WTC11 (cell line): Measurements from ENCODE around the gene HTR5A. TPM values are rescaled to one million over a fixed set of nuclear protein-coding genes. Genes with fewer than 3 reads are reported as not detected.
A peak's percentile ranks its signal among the peaks of the same experiment; 100 is the strongest.

Source experiments
- ATAC-seq: fragments of 200-7000 bp; cut with Tn5 transposase; 2 replicates; pipeline ENCODE4 v1.10.0; 2021; ENCODE audit warnings: mild to moderate bottlenecking, moderate library complexity
- CTCF ChIA-PET: fragments of 300-600 bp; sonication (Branson Sonifier 250); formaldehyde crosslinking; loops from one replicate; lab custom pipeline; 2021; ENCODE audit warnings: antibody characterized with exemption; lab: Charles Lee
- POLR2A ChIA-PET: fragments of 350-600 bp; sonication (Branson Sonifier 250); formaldehyde crosslinking; loops from one replicate; lab custom pipeline; 2021; ENCODE audit warnings: antibody characterized with exemption; lab: Charles Lee
- DNase-seq: peaks from one replicate; pipeline ENCODE4 v3.0.0; 2021; ENCODE audit warnings: low spot score
- H3K27ac Mint-ChIP-seq: 2 replicates; pipeline ENCODE4 v1.8.0; 2021; ENCODE audit warnings: mixed read lengths
- H3K27me3 Mint-ChIP-seq: 2 replicates; pipeline ENCODE4 v1.8.0; 2021; ENCODE audit warnings: low read depth, mild to moderate bottlenecking, moderate library complexity, mixed read lengths
- H3K36me3 Mint-ChIP-seq: 2 replicates; pipeline ENCODE4 v1.8.0; 2021; ENCODE audit warnings: mixed read lengths
- H3K4me1 Mint-ChIP-seq: 2 replicates; pipeline ENCODE4 v1.8.0; 2022; ENCODE audit warnings: mixed read lengths
- H3K4me3 Mint-ChIP-seq: 2 replicates; pipeline ENCODE4 v1.8.0; 2021; ENCODE audit warnings: mild to moderate bottlenecking, moderate library complexity, mixed read lengths
- H3K9me3 Mint-ChIP-seq: 2 replicates; pipeline ENCODE4 v1.8.0; 2021; ENCODE audit warnings: mixed read lengths
- CREB1 ChIP-seq: sonication (generic); formaldehyde crosslinking; IDR thresholded peaks from 2 replicates; pipeline ENCODE4 v1.8.0; 2023; ENCODE audit warnings: mild to moderate bottlenecking, missing genetic modification reagents
- CREM ChIP-seq: sonication (generic); formaldehyde crosslinking; IDR thresholded peaks from 2 replicates; pipeline ENCODE4 v1.8.1; 2022; ENCODE audit warnings: mild to moderate bottlenecking, missing genetic modification reagents, moderate library complexity
- ELF4 ChIP-seq: sonication (generic); formaldehyde crosslinking; IDR thresholded peaks from 2 replicates; pipeline ENCODE4 v1.8.1; 2022; ENCODE audit warnings: low read depth, mild to moderate bottlenecking, moderate library complexity, missing genetic modification reagents
- ESRRA ChIP-seq: sonication (generic); formaldehyde crosslinking; IDR thresholded peaks from 2 replicates; pipeline ENCODE4 v1.8.1; 2022; ENCODE audit warnings: mild to moderate bottlenecking, missing genetic modification reagents, borderline replicate concordance
- FOXJ3 ChIP-seq: sonication (generic); formaldehyde crosslinking; IDR thresholded peaks from 2 replicates; pipeline ENCODE4 v1.9.0; 2021; ENCODE audit warnings: missing genetic modification reagents, mild to moderate bottlenecking, borderline replicate concordance
- IRF2 ChIP-seq: sonication (generic); formaldehyde crosslinking; IDR thresholded peaks from 2 replicates; pipeline ENCODE4 v1.8.0; 2022; ENCODE audit warnings: low read depth, missing genetic modification reagents, borderline replicate concordance
- SP1 ChIP-seq: sonication (generic); formaldehyde crosslinking; conservative IDR thresholded peaks from 2 replicates; pipeline ENCODE4 v1.8.1; 2022; ENCODE audit warnings: missing genetic modification reagents
- TEAD1 ChIP-seq: sonication (generic); formaldehyde crosslinking; IDR thresholded peaks from 2 replicates; pipeline ENCODE4 v1.8.0; 2022; ENCODE audit warnings: mild to moderate bottlenecking, missing genetic modification reagents
- TEAD4 ChIP-seq: sonication (generic); formaldehyde crosslinking; IDR thresholded peaks from 2 replicates; pipeline ENCODE4 v1.8.0; 2022; ENCODE audit warnings: mild to moderate bottlenecking, missing genetic modification reagents
- TP53 ChIP-seq: sonication (generic); formaldehyde crosslinking; IDR thresholded peaks from 2 replicates; pipeline ENCODE4 v1.8.1; 2023; ENCODE audit warnings: mild to moderate bottlenecking, missing genetic modification reagents
- ZNF317 ChIP-seq: sonication (generic); formaldehyde crosslinking; IDR thresholded peaks from 2 replicates; pipeline ENCODE4 v1.8.1; 2023; ENCODE audit warnings: low read depth, mild to moderate bottlenecking, moderate library complexity, missing genetic modification reagents, borderline replicate concordance
- ZNF423 ChIP-seq: fragments of 250-450 bp; sonication (Bioruptor Pico); IDR thresholded peaks from 2 replicates; pipeline ENCODE4 v2.1.2; 2022; ENCODE audit warnings: mild to moderate bottlenecking, moderate library complexity
- total RNA-seq: library from RNA; stranded (reverse); gene quantifications from 3 replicates; pipeline ENCODE4 v1.2.3, GENCODE V29; 2021
- TF ChIP-seq, protein P1 (sequence below): fragments of 250-450 bp; sonication (Bioruptor Pico); IDR thresholded peaks from 2 replicates; pipeline ENCODE4 v2.1.2; 2022; ENCODE audit warnings: mild to moderate bottlenecking, moderate library complexity
- TF ChIP-seq, protein P2 (sequence below): sonication (generic); formaldehyde crosslinking; IDR thresholded peaks from 2 replicates; pipeline ENCODE4 v1.8.1; 2023; ENCODE audit warnings: mild to moderate bottlenecking, missing genetic modification reagents
- TF ChIP-seq, protein P3 (sequence below): fragments of 250-450 bp; sonication (Bioruptor Pico); IDR thresholded peaks from 2 replicates; pipeline ENCODE4 v1.9.0; 2021; ENCODE audit warnings: moderate library complexity, mild to moderate bottlenecking, inconsistent platforms, borderline replicate concordance
- TF ChIP-seq, protein P4 (sequence below): sonication (generic); formaldehyde crosslinking; IDR thresholded peaks from 2 replicates; pipeline ENCODE4 v1.8.0; 2023; ENCODE audit warnings: missing genetic modification reagents
- TF ChIP-seq, protein P5 (sequence below): fragments of 250-450 bp; sonication (Bioruptor Pico); IDR thresholded peaks from 2 replicates; pipeline ENCODE4 v1.9.0; 2021; ENCODE audit warnings: mild to moderate bottlenecking
- TF ChIP-seq, protein P6 (sequence below): sonication (generic); formaldehyde crosslinking; IDR thresholded peaks from 2 replicates; pipeline ENCODE4 v1.8.1; 2022; ENCODE audit warnings: mild to moderate bottlenecking, missing genetic modification reagents, moderate library complexity, borderline replicate concordance
- TF ChIP-seq, protein P7 (sequence below): sonication (generic); formaldehyde crosslinking; IDR thresholded peaks from 2 replicates; pipeline ENCODE4 v1.8.1; 2023; ENCODE audit warnings: mild to moderate bottlenecking, missing genetic modification reagents
- TF ChIP-seq, protein P8 (sequence below): sonication (generic); formaldehyde crosslinking; conservative IDR thresholded peaks from 2 replicates; pipeline ENCODE4 v1.8.1; 2023; ENCODE audit warnings: mild to moderate bottlenecking, low read depth, missing genetic modification reagents, moderate library complexity
- TF ChIP-seq, protein P9 (sequence below): sonication (generic); formaldehyde crosslinking; IDR thresholded peaks from 2 replicates; pipeline ENCODE4 v1.8.0; 2022; ENCODE audit warnings: mild to moderate bottlenecking, missing genetic modification reagents
- TF ChIP-seq, protein P10 (sequence below): sonication (generic); formaldehyde crosslinking; IDR thresholded peaks from 2 replicates; pipeline ENCODE4 v1.8.0; 2022; ENCODE audit warnings: mild to moderate bottlenecking, missing genetic modification reagents

Gene HTR5A
- total RNA-seq, 1 experiment from 2014 or later: not detected

DNA sequence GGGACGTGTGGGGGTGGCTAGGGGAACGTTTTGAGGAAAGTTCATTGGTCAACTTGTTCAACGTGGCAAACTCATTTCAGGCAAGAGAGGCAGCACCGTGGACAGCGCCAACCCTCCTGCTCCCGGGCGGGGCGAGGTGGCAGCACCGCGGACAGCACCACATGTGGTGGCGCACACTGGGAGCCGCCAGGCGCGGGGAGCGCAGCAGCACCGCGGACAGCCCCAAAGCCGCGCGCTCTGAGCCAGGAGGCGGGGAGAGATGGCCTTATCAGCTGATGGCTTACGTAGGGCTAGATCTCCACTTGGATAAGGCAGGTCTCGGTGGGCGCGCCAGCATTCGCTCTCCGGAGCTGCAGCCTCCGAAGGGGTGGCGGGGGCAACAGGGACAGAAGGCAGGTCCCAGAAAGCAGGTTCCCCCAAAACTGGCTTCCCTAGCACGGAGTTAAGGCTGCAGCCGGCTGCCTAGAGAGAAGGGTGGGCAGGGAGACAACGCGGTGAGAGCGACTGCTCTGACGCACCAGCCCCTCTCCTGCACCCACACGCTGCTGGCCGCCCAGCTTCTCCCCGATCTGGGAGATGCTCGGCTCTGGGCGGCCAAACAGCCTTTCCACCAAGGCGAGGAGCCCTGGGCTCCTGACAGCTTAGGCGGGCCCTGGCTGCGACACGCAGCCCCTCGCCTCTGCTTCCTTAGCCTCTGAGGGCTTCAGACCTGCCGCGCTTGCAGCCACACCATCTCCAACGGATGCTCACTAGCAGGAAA lies at the start of gene HTR5A (continued):
- TF ChIP-seq, protein P1, sequence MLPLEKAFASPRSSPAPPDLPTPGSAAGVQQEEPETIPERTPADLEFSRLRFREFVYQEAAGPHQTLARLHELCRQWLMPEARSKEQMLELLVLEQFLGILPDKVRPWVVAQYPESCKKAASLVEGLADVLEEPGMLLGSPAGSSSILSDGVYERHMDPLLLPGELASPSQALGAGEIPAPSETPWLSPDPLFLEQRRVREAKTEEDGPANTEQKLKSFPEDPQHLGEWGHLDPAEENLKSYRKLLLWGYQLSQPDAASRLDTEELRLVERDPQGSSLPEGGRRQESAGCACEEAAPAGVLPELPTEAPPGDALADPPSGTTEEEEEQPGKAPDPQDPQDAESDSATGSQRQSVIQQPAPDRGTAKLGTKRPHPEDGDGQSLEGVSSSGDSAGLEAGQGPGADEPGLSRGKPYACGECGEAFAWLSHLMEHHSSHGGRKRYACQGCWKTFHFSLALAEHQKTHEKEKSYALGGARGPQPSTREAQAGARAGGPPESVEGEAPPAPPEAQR (CRISPR knock-in tag): peak; percentile 100
- TF ChIP-seq, protein P2, sequence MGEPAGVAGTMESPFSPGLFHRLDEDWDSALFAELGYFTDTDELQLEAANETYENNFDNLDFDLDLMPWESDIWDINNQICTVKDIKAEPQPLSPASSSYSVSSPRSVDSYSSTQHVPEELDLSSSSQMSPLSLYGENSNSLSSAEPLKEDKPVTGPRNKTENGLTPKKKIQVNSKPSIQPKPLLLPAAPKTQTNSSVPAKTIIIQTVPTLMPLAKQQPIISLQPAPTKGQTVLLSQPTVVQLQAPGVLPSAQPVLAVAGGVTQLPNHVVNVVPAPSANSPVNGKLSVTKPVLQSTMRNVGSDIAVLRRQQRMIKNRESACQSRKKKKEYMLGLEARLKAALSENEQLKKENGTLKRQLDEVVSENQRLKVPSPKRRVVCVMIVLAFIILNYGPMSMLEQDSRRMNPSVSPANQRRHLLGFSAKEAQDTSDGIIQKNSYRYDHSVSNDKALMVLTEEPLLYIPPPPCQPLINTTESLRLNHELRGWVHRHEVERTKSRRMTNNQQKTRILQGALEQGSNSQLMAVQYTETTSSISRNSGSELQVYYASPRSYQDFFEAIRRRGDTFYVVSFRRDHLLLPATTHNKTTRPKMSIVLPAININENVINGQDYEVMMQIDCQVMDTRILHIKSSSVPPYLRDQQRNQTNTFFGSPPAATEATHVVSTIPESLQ (CRISPR knock-in tag): peak; percentile 97
- TF ChIP-seq TP53 (CRISPR knock-in tag): peak; percentile 100
- peak; percentile 98 for TF ChIP-seq CREM (CRISPR knock-in tag)
- TF ChIP-seq, protein P3, sequence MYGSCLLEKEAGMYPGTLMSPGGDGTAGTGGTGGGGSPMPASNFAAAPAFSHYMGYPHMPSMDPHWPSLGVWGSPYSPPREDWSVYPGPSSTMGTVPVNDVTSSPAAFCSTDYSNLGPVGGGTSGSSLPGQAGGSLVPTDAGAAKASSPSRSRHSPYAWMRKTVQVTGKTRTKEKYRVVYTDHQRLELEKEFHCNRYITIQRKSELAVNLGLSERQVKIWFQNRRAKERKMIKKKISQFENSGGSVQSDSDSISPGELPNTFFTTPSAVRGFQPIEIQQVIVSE (CRISPR knock-in tag): no peak
- TF ChIP-seq, protein P4, sequence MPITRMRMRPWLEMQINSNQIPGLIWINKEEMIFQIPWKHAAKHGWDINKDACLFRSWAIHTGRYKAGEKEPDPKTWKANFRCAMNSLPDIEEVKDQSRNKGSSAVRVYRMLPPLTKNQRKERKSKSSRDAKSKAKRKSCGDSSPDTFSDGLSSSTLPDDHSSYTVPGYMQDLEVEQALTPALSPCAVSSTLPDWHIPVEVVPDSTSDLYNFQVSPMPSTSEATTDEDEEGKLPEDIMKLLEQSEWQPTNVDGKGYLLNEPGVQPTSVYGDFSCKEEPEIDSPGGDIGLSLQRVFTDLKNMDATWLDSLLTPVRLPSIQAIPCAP (CRISPR knock-in tag): peak; percentile 100
- TF ChIP-seq CREB1 (CRISPR knock-in tag): peak; percentile 100
- peak; percentile 100 for TF ChIP-seq ESRRA (CRISPR knock-in tag)
- peak; percentile 99 for TF ChIP-seq SP1
- TF ChIP-seq, protein P5, sequence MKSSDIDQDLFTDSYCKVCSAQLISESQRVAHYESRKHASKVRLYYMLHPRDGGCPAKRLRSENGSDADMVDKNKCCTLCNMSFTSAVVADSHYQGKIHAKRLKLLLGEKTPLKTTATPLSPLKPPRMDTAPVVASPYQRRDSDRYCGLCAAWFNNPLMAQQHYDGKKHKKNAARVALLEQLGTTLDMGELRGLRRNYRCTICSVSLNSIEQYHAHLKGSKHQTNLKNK: no peak
- peak; percentile 94 for TF ChIP-seq ZNF317 (CRISPR knock-in tag)
- TF ChIP-seq, protein P6, sequence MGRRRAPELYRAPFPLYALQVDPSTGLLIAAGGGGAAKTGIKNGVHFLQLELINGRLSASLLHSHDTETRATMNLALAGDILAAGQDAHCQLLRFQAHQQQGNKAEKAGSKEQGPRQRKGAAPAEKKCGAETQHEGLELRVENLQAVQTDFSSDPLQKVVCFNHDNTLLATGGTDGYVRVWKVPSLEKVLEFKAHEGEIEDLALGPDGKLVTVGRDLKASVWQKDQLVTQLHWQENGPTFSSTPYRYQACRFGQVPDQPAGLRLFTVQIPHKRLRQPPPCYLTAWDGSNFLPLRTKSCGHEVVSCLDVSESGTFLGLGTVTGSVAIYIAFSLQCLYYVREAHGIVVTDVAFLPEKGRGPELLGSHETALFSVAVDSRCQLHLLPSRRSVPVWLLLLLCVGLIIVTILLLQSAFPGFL: peak; percentile 100

DNA sequence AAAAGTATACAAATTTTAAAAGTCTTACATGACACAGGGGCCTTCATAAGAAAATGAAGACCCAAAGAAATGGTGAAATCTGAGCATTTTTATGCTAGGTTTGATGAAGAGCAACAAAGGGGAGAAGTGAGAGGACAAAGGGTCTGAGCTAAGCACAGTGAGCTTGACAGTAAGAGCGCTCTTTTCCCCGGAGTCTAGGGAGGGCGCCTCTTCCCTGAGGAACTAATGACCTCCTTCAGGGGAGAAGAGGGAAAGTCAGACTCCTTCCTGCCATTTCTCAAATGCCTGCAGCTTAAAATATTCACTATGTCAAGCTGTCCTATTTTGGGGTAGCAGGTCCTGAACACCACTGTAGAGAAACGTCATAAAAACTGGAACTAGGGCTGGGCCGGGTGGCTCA lies 49.1 kb upstream of the HTR5A start:
- H3K27me3 Mint-ChIP-seq: peaks cover 2% of the 10 kb centered on the region; the same call in 1 of the 2 replicates
- CTCF ChIA-PET: interaction anchor here (0.7 to 5.2 kb wide), 12 partner anchors 11 to 344 kb away, joined by 3 to 36 read pairs (median 6); partner anchors contain the start of genes HTR5A and INSIG1
- TF ChIP-seq ELF4 (CRISPR knock-in tag) (no peak), ZNF423 (CRISPR knock-in tag) (no peak), TEAD4 (CRISPR knock-in tag) (no peak), FOXJ3 (CRISPR knock-in tag) (no peak), IRF2 (CRISPR knock-in tag) (no peak), TEAD1 (CRISPR knock-in tag) (no peak)
- TF ChIP-seq, protein P4 (CRISPR knock-in tag): no peak
- TF ChIP-seq, protein P7, sequence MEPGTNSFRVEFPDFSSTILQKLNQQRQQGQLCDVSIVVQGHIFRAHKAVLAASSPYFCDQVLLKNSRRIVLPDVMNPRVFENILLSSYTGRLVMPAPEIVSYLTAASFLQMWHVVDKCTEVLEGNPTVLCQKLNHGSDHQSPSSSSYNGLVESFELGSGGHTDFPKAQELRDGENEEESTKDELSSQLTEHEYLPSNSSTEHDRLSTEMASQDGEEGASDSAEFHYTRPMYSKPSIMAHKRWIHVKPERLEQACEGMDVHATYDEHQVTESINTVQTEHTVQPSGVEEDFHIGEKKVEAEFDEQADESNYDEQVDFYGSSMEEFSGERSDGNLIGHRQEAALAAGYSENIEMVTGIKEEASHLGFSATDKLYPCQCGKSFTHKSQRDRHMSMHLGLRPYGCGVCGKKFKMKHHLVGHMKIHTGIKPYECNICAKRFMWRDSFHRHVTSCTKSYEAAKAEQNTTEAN (CRISPR knock-in tag): no peak
- TF ChIP-seq, protein P8, sequence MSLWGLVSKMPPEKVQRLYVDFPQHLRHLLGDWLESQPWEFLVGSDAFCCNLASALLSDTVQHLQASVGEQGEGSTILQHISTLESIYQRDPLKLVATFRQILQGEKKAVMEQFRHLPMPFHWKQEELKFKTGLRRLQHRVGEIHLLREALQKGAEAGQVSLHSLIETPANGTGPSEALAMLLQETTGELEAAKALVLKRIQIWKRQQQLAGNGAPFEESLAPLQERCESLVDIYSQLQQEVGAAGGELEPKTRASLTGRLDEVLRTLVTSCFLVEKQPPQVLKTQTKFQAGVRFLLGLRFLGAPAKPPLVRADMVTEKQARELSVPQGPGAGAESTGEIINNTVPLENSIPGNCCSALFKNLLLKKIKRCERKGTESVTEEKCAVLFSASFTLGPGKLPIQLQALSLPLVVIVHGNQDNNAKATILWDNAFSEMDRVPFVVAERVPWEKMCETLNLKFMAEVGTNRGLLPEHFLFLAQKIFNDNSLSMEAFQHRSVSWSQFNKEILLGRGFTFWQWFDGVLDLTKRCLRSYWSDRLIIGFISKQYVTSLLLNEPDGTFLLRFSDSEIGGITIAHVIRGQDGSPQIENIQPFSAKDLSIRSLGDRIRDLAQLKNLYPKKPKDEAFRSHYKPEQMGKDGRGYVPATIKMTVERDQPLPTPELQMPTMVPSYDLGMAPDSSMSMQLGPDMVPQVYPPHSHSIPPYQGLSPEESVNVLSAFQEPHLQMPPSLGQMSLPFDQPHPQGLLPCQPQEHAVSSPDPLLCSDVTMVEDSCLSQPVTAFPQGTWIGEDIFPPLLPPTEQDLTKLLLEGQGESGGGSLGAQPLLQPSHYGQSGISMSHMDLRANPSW (CRISPR knock-in tag): no peak
- TF ChIP-seq, protein P9, sequence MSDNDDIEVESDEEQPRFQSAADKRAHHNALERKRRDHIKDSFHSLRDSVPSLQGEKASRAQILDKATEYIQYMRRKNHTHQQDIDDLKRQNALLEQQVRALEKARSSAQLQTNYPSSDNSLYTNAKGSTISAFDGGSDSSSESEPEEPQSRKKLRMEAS: no peak
- TF ChIP-seq, protein P10, sequence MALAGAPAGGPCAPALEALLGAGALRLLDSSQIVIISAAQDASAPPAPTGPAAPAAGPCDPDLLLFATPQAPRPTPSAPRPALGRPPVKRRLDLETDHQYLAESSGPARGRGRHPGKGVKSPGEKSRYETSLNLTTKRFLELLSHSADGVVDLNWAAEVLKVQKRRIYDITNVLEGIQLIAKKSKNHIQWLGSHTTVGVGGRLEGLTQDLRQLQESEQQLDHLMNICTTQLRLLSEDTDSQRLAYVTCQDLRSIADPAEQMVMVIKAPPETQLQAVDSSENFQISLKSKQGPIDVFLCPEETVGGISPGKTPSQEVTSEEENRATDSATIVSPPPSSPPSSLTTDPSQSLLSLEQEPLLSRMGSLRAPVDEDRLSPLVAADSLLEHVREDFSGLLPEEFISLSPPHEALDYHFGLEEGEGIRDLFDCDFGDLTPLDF: no peak

More for the DNA sequence above, 49.1 kb upstream of the HTR5A start:
- Mint-ChIP-seq H3K4me3 (no peak overlapping the region), H3K9me3 (peaks cover 11% of the 10 kb centered on the region), H3K36me3 (peaks cover 9% of the 10 kb centered on the region; the same call in 1 of the 2 replicates), H3K4me1 (peaks cover 7% of the 10 kb centered on the region), H3K27ac (no peak overlapping the region)
- DNase-seq (peak; percentile 20), ATAC-seq (peak; percentile 91)
- POLR2A ChIA-PET: no interaction called here
